Upper lobe of right lung (tissue), 1 donor: ENCODE results near the gene ALDH9A1. TPM values are rescaled to one million over a fixed set of nuclear protein-coding genes. Genes with fewer than 3 reads are reported as not detected.

Experiments
- ATAC-seq: fragments of 200-7000 bp; cut with Tn5 transposase; one replicate; pipeline ENCODE4 v1.9.1; 2020; ENCODE audit warnings: mild to moderate bottlenecking, moderate library complexity
- DNase-seq: peaks from one replicate; pipeline ENCODE4 v3.0.0-alpha.2; 2020
- H3K27ac ChIP-seq: fragments of 200-600 bp; one replicate; pipeline ENCODE4 v1.8.0; 2022
- H3K27me3 ChIP-seq: fragments of 200-600 bp; one replicate; pipeline ENCODE4 v1.8.0; 2022; ENCODE audit warnings: mild to moderate bottlenecking
- H3K36me3 ChIP-seq: fragments of 200-600 bp; one replicate; pipeline ENCODE4 v1.8.0; 2022
- H3K4me1 ChIP-seq: fragments of 200-600 bp; one replicate; pipeline ENCODE4 v1.8.0; 2022
- H3K4me3 ChIP-seq: fragments of 200-600 bp; one replicate; pipeline ENCODE4 v1.8.0; 2022; ENCODE audit warnings: mild to moderate bottlenecking
- H3K9me3 ChIP-seq: fragments of 200-600 bp; one replicate; pipeline ENCODE4 v1.8.0; 2022
- intact Hi-C: fragments of 100-400 bp; cut with DNase I; formaldehyde crosslinking; loops from one replicate; pipeline ENCODE4 v1.11.0; 2022
- total RNA-seq: library from RNA; stranded (reverse); fragmentation: NEBNext Ultra II Directional; extraction: Animal tissue kit (Norgen Biotek cat#: 25700); gene quantifications from one replicate; pipeline ENCODE4 v1.2.1, GENCODE V29; 2021
- TF ChIP-seq, protein P1 (sequence below): fragments of 200-600 bp; IDR thresholded peaks from one replicate; pipeline ENCODE4 v1.8.0; 2022; ENCODE audit warnings: antibody characterized with exemption
- donor health status: DM: no; HTN: yes; CAD: no; lungs with severe emphysema.

ALDH9A1 gene
- total RNA-seq, 1 donor from 2014 or later, result 68.5 TPM

- DNase-seq (no peak), ATAC-seq (peak; percentile 7)
- H3K27ac ChIP-seq, result peak overlapping the region; percentile 86
- intact Hi-C loops, result no loop called here
- H3K9me3 ChIP-seq, result no peaks in the 10 kb centered on the region
- peaks cover 45% of the 10 kb centered on the region for H3K4me1 ChIP-seq
- H3K27me3 ChIP-seq, result no peaks in the 10 kb centered on the region
- TF ChIP-seq, protein P1, sequence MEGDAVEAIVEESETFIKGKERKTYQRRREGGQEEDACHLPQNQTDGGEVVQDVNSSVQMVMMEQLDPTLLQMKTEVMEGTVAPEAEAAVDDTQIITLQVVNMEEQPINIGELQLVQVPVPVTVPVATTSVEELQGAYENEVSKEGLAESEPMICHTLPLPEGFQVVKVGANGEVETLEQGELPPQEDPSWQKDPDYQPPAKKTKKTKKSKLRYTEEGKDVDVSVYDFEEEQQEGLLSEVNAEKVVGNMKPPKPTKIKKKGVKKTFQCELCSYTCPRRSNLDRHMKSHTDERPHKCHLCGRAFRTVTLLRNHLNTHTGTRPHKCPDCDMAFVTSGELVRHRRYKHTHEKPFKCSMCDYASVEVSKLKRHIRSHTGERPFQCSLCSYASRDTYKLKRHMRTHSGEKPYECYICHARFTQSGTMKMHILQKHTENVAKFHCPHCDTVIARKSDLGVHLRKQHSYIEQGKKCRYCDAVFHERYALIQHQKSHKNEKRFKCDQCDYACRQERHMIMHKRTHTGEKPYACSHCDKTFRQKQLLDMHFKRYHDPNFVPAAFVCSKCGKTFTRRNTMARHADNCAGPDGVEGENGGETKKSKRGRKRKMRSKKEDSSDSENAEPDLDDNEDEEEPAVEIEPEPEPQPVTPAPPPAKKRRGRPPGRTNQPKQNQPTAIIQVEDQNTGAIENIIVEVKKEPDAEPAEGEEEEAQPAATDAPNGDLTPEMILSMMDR, result no peak
- H3K4me3 ChIP-seq, result peak overlapping the region; percentile 97
- no peaks in the 10 kb centered on the region for H3K36me3 ChIP-seq
Measured at GRCh38 chr1:165632152-165632469, 66.3 kb downstream of the ALDH9A1 start.

GRCh38 chr1:165631342-165632151, 66.8 kb downstream of the ALDH9A1 start:
- H3K27ac ChIP-seq, result peak overlapping the region; percentile 86
- TF ChIP-seq, protein P1, result no peak
- H3K4me3 ChIP-seq, result peak overlapping the region; percentile 97
- H3K9me3 ChIP-seq, result no peaks in the 10 kb centered on the region
- H3K36me3 ChIP-seq, result no peaks in the 10 kb centered on the region
- ATAC-seq (peak; percentile 58), DNase-seq (peak; percentile 81)
- H3K27me3 ChIP-seq, result no peaks in the 10 kb centered on the region
- intact Hi-C loops, result no loop called here
- peaks cover 39% of the 10 kb centered on the region for H3K4me1 ChIP-seq

DNA sequence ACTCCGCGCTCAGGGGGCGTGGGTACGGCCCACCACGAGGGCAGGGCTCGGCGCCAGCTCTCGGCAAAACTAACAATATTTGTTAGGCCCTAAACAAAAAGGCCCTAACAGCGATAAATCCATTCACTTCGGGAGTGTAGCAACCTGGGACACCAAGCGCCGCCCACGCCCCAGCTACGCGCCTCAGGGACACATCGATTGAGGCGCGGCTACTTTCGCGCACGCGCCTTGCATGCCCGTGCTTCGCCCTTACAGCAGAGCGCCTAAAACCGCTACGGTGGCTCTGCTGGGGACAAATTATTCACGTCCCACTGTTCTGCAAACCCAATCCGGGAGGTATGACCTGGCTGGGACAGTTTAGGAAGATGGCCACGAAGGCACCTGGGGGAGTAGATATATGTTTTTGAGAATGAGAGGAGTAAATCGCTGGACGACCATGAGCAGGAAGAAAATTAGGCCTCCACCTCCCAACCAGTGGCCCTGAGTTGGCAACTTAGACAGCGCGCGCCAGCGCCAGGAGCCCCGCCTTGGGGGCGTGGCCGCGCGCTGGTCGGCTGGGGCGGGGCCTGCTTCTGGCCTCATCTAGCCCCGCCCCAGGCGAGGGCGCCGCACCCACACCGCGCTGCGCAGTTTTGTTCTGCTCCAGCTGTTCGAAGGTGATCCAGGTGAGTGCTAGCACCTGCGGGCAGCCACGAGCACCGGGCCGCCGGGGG, 67.6 kb downstream of the ALDH9A1 start, which contains the start of gene MGST3:
Gene MGST3 (plus strand): TSS at position 606 of the 713 bp plus-strand sequence. CDS start 18,614 bp downstream, outside the sequence.
- no peaks in the 10 kb centered on the region for H3K9me3 ChIP-seq
- peaks cover 32% of the 10 kb centered on the region for H3K4me1 ChIP-seq
- intact Hi-C loops, result no loop called here
- TF ChIP-seq, protein P1, result no peak
- no peaks in the 10 kb centered on the region for H3K27me3 ChIP-seq
- peak; percentile 97 for ATAC-seq
- no peaks in the 10 kb centered on the region for H3K36me3 ChIP-seq
- peak within 1 kb of the TSS; percentile 97 for H3K4me3 ChIP-seq
- DNase-seq, result peak; percentile 99
- peak within 1 kb of the TSS; percentile 86 for H3K27ac ChIP-seq

DNA sequence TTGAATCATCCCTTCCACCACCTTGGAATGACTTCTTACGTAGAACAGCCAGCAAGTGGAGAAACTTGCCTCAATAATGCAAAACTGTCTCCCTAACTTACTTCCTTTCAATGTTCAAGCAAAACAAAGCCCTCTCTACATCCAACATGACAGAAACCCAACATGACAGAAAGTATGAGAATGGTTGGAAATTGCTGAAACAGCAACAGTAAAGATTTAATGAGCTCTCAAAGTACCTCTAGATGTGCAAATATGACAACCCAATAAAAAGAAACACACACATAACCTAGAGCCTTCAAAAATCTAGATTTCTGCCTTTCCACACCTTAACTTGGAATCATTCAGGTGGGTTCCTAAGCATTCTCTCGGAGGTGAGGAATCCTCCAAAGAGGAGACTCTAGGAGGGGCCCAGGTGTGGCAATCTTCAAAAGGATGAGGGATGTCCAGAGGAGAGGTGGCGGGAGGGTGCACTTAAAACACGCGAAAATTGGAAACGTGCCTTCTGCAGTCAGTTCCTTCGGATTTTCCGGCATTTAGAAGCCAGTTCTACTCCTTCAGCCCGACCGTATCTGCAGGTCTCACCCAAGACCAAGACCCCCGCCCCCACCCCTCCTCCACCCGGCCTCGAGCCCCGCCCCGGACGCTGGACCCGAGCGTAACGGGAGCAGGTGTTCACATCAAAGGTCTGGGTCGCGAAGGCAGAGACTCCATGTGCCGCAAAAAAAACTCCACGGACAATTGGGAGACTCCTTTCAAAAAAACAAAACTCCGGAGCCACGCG, 68.3 kb downstream of the ALDH9A1 start:
- H3K4me1 ChIP-seq, result peaks cover 25% of the 10 kb centered on the region
- intact Hi-C loops, result no loop called here
- ATAC-seq (peak; percentile 0), DNase-seq (no peak)
- no peaks in the 10 kb centered on the region for H3K36me3 ChIP-seq
- H3K9me3 ChIP-seq, result no peaks in the 10 kb centered on the region
- TF ChIP-seq, protein P1, result no peak
- H3K27ac ChIP-seq, result peak overlapping the region; percentile 86
- peak overlapping the region; percentile 97 for H3K4me3 ChIP-seq
- H3K27me3 ChIP-seq, result no peaks in the 10 kb centered on the region

DNA sequence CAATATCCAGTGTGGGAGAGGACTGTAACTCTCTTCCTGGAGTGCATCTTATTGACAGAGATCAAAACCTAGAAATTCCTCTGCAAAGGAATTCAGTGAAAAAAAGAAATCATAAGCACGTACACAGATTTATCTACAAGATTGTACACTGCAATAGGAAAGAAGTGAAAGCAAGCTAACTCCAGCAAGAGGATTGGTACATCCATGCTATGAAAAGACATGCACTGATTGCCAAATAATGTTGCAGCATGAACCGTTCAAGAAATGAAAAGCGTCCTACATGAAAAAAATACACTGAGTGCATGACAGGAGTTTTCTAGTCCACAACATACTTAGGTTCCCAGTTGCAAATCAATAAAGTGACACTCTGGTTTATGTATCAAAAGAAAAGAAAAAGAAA, 69.2 kb downstream of the ALDH9A1 start:
- Histone ChIP-seq H3K4me1 (peaks cover 17% of the 10 kb centered on the region), H3K4me3 (no peak overlapping the region), H3K27ac (no peak overlapping the region), H3K9me3 (no peaks in the 10 kb centered on the region), H3K27me3 (no peaks in the 10 kb centered on the region), H3K36me3 (no peaks in the 10 kb centered on the region)
- intact Hi-C loops, result no loop called here
- no peak for DNase-seq
- no peak for ATAC-seq
- TF ChIP-seq, protein P1, result no peak
